GM12875 (cell line): ENCODE measurements around the gene TRDN.
"Not testable (repeated sequence)": the region's sequence is repeated elsewhere in the genome, so short reads cannot be mapped to it uniquely, and the experiment has no call there.

ENCODE experiments used
- H3K4me3 ChIP-seq: one replicate; pipeline ENCODE4 v1.5.1; 2011; ENCODE audit warnings: low read depth, low read length, control low read depth
- TF ChIP-seq, protein P1 (sequence below): IDR thresholded peaks from 2 replicates; pipeline ENCODE4 v1.5.1; 2011; ENCODE audit warnings: low read depth, mild to moderate bottlenecking, control low read depth, inconsistent platforms, low read length, moderate library complexity, borderline replicate concordance; ENCODE audit not compliant: insufficient read depth

TRDN gene

DNA sequence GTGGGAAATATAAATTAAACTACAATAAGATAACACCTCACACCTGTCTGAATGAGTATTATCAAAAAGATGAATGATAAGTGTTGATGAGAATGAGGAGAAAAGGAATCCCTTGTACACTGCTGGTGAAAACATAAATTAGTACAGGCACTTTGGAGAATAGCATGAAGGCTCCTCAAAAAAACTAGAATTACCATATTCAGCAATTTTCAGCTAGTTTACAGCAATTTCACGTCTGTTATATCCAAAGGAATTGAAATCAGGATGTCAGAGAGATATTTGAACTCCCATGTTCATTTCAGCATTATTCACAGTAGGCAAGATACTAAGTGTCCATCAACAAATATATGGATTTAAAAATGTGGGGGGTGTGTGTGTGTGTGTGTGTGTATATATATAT lies 348.1 kb downstream of the TRDN start:
- TF ChIP-seq, protein P1, sequence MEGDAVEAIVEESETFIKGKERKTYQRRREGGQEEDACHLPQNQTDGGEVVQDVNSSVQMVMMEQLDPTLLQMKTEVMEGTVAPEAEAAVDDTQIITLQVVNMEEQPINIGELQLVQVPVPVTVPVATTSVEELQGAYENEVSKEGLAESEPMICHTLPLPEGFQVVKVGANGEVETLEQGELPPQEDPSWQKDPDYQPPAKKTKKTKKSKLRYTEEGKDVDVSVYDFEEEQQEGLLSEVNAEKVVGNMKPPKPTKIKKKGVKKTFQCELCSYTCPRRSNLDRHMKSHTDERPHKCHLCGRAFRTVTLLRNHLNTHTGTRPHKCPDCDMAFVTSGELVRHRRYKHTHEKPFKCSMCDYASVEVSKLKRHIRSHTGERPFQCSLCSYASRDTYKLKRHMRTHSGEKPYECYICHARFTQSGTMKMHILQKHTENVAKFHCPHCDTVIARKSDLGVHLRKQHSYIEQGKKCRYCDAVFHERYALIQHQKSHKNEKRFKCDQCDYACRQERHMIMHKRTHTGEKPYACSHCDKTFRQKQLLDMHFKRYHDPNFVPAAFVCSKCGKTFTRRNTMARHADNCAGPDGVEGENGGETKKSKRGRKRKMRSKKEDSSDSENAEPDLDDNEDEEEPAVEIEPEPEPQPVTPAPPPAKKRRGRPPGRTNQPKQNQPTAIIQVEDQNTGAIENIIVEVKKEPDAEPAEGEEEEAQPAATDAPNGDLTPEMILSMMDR = no peak
- no peak overlapping the region for H3K4me3 ChIP-seq

DNA sequence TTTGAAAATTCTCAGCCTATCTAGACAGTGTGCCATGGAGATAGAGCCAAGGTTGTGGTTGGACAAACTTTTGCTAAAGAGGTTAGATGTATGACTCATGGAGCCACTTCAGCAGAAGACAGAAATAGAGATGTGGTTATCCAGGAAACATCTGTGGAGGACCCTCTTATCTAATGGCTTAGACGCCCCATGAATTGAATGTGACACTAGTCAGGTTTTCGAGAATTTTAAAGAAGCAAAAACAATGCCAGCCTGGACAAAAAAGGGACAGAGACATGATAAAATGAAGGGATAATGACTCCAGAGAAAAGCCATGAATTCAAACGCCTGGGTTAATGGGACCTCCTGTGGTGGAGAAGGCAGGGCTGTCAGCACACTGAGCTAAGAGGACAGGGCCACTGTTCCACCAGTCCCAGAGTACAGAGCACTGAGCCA lies 360.2 kb downstream of the TRDN start:
- no peak overlapping the region for H3K4me3 ChIP-seq
- TF ChIP-seq, protein P1 = no peak

DNA sequence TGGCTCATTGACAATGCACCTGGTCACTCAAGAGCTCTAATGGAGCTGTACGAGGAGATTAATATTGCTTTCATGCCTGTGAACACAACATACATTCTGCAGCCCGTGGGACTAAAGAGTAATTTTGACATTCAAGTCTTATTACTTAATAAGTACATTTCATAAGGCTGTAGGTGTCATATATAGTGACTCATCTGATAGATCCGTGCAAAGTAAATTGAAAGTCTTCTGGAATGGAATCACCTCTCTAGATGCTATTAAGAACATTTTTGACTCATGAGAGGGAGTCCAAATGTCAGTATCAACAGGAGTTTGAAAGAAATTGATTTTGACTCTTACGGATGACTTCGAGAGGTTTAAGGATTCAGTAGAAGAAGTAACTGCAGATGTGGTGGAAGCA lies 372.8 kb downstream of the TRDN start:
- TF ChIP-seq, protein P1 = no peak

DNA sequence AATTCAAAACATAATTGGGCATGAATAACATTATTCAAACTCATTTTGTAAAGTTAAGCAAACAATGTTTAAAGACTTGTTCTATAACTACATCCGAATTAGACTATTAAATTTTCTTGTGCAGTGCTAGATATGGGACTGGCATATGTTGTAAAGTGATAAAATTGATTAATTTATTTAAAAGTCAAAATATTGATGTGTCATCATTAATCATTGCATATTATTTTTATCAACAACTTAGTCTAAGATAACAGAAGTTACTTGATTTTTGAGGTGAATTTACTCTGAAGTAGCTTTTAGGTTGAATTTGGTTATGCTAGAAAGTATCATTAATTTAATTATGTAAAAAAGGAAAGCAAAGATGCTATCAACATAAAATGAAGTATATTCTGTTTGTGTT lies 396.1 kb downstream of the TRDN start:
- TF ChIP-seq, protein P1 = no peak
- no peak overlapping the region for H3K4me3 ChIP-seq

More for the DNA sequence above, 372.8 kb downstream of the TRDN start:
- no peak overlapping the region for H3K4me3 ChIP-seq

DNA sequence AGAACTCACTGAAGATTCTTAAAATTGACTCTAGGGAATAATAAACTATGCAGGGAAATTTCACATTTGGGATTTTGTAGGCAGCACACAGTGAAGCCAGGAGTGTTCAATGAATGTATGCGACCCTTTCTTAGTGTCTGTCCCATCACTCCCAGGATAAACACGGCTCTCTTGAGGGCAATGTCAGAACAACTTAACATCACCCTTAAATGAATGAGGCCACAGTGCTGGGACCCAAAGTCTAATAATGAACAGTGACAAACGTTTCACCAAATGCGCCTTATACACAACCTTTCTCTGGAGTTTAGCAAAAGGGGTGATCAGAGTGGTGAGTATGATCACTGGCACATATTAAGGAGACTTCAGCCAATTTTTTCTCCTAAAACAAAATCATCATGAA lies 403.4 kb downstream of the TRDN start:
- TF ChIP-seq, protein P1 = no peak

DNA sequence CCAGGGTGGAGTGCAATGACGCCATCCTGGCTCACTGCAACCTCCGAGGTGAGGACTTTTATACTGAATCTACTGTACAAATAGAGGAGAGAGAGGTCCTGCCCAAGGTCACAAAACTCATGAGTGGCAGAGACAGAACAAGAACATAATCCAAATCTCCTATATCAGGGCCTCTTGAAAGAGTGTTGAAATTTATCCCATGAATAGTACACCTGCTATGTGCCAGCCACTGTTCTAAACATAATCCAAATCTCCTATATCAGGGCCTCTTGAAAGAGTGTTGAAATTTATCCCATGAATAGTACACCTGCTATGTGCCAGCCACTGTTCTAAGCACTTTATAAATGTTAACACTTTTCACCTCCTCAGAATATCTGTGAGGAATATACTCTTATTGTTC lies 409.0 kb downstream of the TRDN start:
- H3K4me3 ChIP-seq = not testable (repeated sequence)

More for the DNA sequence above, 403.4 kb downstream of the TRDN start:
- no peak overlapping the region for H3K4me3 ChIP-seq

DNA sequence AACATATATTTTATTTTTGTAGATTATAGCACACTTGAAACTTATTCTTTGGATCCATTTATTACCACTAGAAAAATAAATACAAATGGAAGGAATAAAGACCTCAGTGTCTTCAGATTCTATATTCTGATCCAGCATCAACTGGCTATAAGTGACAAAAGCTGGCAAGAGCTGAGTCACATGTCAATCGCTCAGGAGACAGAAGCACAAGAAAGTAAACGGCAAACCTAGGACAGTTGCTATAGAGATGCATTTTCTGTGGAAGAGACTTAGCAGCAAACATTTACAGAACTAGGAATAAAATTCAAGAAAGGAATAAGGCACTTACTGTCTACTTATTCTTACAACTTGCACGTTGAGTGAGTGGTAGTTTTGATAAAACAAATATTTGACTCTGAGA lies 410.4 kb downstream of the TRDN start:
- H3K4me3 ChIP-seq = no peak overlapping the region
- TF ChIP-seq, protein P1 = no peak

DNA sequence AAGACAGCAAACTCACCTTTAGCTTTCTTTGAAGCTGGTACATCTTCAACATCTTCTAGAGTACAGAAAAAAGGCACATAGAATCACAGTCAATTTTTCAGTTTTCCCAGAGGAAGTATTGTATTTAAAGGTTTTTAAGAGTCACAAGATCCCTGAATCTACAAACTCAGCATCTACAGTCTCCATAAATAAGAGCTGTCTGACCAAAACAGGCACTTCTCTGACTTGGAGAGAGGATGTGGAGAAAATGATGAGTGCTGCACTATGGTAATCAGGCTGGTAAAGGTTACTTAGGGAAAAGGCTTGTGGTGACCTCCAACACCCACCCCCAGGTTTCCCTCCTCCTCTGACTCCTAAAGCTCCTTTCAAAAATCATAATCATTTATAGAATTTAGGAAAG lies 412.7 kb downstream of the TRDN start:
- TF ChIP-seq, protein P1 = no peak
- H3K4me3 ChIP-seq = no peak overlapping the region
